ENCODE data around the gene ZNF282. TPM values are rescaled to one million over a fixed set of nuclear protein-coding genes. Genes with fewer than 3 reads are reported as not detected.
A peak's percentile ranks its signal among the peaks of the same experiment; 100 is the strongest.

Gene ZNF282
- total RNA-seq, 1 donor from 2014 or later, result 27.5 TPM

GRCh38 chr7:149188637-149189259 is 6.6 kb upstream of the ZNF282 start:
- no peak for DNase-seq (ENCODE audit: low read depth)

GRCh38 chr7:149191851-149192250 is 3.5 kb upstream of the ZNF282 start:
- DNase-seq (ENCODE audit: low read depth), result no peak

DNA sequence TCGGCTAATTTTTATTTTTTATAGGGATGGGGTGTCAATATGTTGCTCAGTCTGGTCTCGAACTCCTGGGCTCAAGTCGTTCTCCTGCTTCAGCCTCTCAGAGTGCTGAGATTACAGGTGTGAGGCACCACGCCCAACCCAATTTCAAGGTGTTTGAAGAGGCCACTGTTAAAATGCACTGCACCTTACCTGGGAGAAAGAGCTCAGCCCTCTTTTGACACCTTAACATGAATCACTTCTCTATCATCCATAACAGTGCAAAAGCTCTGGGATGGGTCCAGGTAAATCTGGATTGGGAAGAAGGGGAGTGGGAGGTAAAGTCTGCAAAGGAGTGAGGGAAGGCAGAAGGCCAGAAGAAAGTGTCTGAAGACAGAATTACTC is 557 bp upstream of the ZNF282 start:
- no peak for DNase-seq (ENCODE audit: low read depth)

- DNase-seq (ENCODE audit: low read depth), result peak; percentile 31
Measured at GRCh38 chr7:149196151-149196704, 882 bp downstream of the ZNF282 start.

DNA sequence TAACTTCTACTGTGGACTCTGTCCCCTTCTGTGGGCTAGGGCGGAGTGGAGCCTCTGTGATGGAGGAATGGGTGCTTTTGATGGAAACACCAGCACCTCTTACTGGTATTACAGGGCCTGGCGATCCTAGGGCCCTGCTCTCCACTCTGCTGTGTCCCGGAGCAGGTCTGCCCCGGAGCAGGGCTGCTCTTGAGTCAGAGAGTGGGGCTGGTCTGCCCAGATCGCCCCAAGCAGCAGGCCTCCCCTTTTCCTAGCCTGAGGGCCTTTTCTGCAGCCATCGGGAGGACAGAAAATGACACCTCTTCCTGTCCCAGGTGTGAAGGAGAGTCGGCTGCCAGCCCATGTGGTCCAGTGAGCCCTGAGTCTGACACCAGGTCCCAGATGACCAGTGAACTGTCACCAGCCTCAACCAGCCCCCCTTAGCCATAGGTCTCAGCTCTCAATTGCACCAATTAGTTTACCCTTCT is 1.4 kb downstream of the ZNF282 start:
- peak; percentile 23 for DNase-seq (ENCODE audit: low read depth)

DNA sequence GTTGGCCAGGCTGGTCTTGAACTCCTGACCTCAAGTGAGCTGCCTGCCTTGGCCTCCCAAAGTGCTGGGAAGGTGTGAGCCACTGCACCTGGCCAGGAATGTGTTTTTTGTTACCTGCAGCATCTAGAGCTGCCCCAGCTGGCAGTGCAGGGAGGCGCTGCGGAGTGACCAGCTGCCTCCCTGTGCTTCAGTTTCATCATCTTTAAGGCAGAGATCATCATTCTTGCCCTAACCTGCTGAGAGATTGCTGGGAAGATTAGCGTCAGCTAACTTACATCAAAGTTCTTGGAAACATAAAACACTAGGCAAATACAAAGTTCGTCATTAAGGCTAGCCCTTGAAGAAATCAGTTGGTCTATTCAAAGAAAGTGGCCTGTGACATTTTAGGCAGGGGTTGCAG is 2.3 kb downstream of the ZNF282 start:
- no peak for DNase-seq (ENCODE audit: low read depth)

GRCh38 chr7:149198161-149198816 is 2.9 kb downstream of the ZNF282 start:
- no peak for DNase-seq (ENCODE audit: low read depth)

DNA sequence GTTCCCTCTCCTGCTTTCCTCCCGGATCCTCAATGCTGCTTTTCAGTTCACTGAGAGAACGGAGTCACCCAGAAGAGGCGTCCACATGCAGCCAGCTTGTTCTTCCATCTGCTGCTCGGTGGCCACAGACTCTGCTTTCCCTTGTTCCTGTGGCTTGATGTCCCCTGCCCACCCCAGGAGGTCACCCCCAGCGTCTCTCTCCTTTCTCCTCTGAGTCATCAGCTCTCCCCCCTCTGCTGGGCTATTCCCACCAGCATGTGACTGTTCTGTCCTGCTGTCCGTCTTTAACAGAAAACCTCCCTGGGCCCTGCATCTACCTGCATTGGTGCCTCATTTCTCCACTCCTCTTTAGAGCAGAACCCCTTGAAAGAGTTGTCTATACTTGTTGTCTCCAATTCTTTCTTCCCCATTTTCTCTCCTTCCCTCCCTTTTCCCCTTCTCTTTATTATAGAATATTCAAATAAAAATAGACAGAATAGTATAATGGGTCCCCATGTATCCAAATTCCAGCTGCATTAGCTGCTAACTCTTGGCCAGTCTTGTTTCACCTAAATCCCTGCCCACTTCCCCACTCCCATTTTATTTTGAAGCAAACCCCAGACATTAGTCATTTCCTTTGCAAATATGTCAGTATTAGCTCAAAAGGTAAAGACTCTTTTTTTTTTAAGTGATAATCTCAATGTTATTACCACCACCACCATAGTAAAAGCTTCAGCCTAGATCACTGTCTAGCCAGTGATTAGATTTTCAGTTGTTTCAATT is 4.1 kb downstream of the ZNF282 start:
- DNase-seq (ENCODE audit: low read depth), result no peak

DNA sequence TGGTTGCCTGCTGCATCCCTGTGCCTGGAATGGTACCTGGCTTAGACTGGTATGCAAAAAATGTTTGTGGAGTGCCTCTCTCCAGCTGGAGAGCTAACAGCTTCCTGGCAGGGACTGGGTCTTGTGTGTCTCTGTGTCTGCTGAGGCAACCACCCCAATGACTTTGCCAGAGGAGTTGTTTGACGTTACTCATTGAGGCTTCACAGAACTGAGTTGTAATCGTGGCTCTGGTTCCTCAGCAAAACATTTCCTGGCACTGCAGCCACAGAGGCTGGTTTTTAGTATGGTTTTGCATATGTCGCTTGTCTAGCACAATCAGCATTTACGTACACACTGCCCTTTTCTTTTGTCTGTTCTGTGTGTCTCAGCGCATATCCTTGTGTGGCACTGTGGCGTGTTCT is 7.5 kb downstream of the ZNF282 start:
- no peak for DNase-seq (ENCODE audit: low read depth)

DNA sequence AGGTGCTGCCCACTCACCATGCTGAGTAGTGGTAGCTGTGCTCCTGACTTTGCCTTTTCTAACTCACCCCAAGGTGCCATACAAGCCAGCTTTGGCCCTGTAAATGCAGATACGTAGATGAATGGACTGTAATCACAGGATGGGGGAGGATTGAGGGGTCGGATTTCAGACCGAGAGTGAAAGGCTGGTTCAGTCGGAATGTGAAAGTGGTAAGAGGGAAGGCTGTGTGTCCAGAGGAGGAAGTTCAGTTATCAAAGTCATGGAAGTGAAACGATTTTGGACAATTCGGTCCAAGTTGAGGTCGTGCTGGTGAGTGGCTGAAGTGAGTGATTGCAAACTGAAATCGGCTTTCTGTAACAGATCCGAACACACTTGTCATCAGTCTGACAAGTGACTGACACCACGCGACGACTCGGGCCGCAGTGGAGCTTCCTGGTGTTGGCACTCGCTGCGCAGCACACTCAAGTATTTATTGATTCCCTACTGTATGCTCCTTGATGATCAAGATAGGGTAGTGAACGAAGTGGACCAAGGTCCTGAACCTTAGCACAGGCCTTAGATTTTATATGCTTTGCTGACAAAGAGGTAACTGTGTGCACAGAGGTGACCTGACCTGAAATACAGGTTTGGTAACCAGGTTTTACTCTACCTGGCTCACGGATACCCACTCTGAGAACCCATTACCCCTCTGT is 10.5 kb downstream of the ZNF282 start:
- DNase-seq (ENCODE audit: low read depth), result no peak

DNA sequence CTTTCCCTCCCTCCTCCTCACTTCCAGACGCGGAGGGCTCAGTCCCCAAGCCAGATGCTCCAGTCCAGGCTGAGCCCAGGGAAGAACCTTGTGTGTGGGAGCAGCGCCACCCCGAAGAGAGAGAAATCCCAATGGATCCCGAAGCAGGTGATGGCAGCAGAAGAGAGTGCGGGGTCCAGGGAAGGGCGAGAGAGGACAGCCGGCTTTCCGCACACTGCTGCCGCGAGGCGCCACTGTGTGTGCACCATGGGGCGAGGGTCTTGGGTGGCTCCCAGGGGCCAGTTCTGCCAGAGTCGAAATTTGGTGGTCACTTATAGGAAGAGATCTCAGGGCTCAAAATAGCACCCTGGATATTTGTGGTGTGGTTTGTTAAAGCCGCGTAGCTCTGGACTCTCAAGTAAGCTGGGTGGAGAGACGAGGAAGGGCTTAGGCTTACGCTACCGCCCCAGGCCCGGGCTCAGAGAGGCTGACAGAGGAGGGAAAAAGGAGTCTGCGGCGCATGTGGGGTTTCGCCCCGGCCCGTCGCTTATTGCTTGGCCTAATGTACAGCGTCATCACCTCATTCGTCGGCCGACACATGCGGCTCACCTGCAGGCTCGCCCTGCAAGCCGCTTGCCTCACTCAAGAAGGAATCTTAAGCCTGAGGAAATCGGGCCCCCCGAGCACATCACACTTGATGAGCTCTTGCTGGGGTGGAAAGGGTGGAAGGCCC is 12.1 kb downstream of the ZNF282 start:
- DNase-seq (ENCODE audit: low read depth), result no peak

DNA sequence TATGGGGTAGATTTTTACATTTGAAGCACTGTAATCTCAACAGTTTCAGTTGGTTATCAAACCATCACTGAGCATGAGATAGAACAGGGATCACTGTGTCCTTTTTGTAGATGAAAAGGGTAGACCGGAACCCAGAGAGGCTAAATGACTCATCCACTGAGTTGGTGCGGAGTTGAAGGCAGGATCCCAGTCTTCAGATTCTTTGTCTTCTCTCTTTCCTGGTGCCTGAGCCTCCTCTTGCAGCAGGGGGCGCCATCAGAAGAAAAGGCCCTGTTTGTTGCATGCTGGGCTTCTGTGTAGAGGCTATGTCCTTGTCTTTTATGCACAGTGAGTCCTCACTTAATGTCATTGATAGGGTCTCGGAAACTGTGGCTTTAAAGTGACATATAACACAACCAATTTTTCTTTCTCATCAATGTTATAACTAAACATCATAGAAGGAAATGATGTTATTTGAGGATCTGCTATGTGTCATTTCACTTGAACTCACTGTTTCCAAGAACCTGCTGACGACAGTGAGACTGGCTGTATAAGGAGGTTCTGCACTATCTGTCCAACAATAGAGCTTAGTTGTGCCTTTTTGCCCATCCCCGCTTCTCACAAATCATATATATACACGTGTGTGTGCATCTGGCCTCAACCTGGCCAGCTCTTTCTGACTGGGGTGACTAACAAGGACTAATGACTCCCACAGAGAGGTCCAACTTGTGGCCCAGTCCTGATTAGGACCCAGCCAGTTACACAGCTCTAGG is 14.3 kb downstream of the ZNF282 start:
- peak; percentile 57 for DNase-seq (ENCODE audit: low read depth)

GRCh38 chr7:149210551-149210950 is 15.2 kb downstream of the ZNF282 start:
- no peak for DNase-seq (ENCODE audit: low read depth)

- no peak for DNase-seq (ENCODE audit: low read depth)
Measured at GRCh38 chr7:149214020-149214720, 18.8 kb downstream of the ZNF282 start.

GRCh38 chr7:149216402-149216801 is 21.1 kb downstream of the ZNF282 start:
- peak; percentile 58 for DNase-seq (ENCODE audit: low read depth)

DNA sequence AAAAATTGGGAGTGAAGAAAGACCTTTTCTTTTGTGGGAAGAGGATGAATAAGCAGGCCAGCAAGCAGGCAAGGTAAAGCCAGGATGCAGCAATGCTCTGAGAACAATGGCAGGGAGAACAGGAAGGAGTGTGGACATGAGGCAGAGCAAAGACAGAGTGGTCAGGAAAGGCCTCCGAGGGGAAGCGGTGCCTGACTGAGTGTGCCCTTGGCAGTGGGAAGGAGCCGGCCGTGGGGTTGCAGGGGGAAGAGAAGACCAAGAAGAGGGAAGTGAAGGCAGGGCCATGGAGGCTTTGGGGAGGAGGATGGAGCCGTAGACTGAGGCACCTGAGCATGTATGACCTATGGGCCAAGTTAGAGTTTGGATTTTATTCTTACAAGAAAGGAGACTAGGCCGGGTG is 22.2 kb downstream of the ZNF282 start:
- no peak for DNase-seq (ENCODE audit: low read depth)

GRCh38 chr7:149218469-149219420 is 23.4 kb downstream of the ZNF282 start:
- no peak for DNase-seq (ENCODE audit: low read depth)

- DNase-seq (ENCODE audit: low read depth), result peak; percentile 30
Measured at GRCh38 chr7:149220534-149220933, 25.2 kb downstream of the ZNF282 start.

Data from myocyte (in vitro differentiated cells).